Activated CD8-positive, alpha-beta T cell treated with anti-CD3 and anti-CD28 coated beads, Interleukin-2, amount 10 ng/mL, durations not matched to agents 7 days and 5 days (primary cell): ENCODE data around the gene NEUROG1. TPM values are rescaled to one million over a fixed set of nuclear protein-coding genes. Genes with fewer than 3 reads are reported as not detected.
"Not testable (repeated sequence)": the region's sequence is repeated elsewhere in the genome, so short reads cannot be mapped to it uniquely, and the experiment has no call there.

Experiments used
- ATAC-seq: fragments of 150-1000 bp; cut with Tn5 transposase; one replicate; pipeline ENCODE4 v1.10.0; 2021; ENCODE audit warnings: moderate library complexity
- CTCF ChIA-PET: fragments of 350-600 bp; sonication (Branson Sonifier 250); formaldehyde crosslinking; loops from one replicate; lab custom pipeline; 2021; ENCODE audit warnings: antibody characterized with exemption; lab: Charles Lee
- POLR2A ChIA-PET: fragments of 350-600 bp; sonication (Branson Sonifier 250); formaldehyde crosslinking; loops from one replicate; lab custom pipeline; 2021; ENCODE audit warnings: antibody characterized with exemption; lab: Charles Lee
- DNase-seq: peaks from one replicate; pipeline ENCODE4 v3.0.0-alpha.2; 2020
- H3K27ac Mint-ChIP-seq: one replicate; pipeline ENCODE4 v1.8.0; 2021; ENCODE audit warnings: mild to moderate bottlenecking, mixed read lengths
- H3K27me3 Mint-ChIP-seq: one replicate; pipeline ENCODE4 v1.8.0; 2021; ENCODE audit warnings: low read depth, mixed read lengths
- H3K36me3 Mint-ChIP-seq: one replicate; pipeline ENCODE4 v1.8.0; 2021; ENCODE audit warnings: low read depth, mixed read lengths
- H3K4me1 Mint-ChIP-seq: one replicate; pipeline ENCODE4 v1.8.0; 2021; ENCODE audit warnings: low read depth, mixed read lengths
- H3K4me3 Mint-ChIP-seq: one replicate; pipeline ENCODE4 v1.8.0; 2021; ENCODE audit warnings: mild to moderate bottlenecking, mixed read lengths
- H3K9me3 Mint-ChIP-seq: one replicate; pipeline ENCODE4 v1.8.0; 2022; ENCODE audit warnings: mixed read lengths; ENCODE audit not compliant: insufficient read depth
- total RNA-seq, 2 experiments: library from RNA; stranded (reverse); gene quantifications; one replicate each; pipeline ENCODE4 v1.2.3, GENCODE V29; 2021

NEUROG1 gene
- total RNA-seq, 2 experiments from 2014 or later = not detected

GRCh38 chr5:135505973-135506372 is 29.8 kb downstream of the NEUROG1 start:
- ChIA-PET POLR2A (no interaction called here), CTCF (no interaction called here)
- ATAC-seq (no peak), DNase-seq (no peak)
- Mint-ChIP-seq H3K4me3 (no peak overlapping the region), H3K27me3 (peaks cover 43% of the 10 kb centered on the region), H3K4me1 (no peaks in the 10 kb centered on the region), H3K36me3 (no peaks in the 10 kb centered on the region), H3K27ac (no peak overlapping the region), H3K9me3 (no peaks in the 10 kb centered on the region)

- ATAC-seq (no peak), DNase-seq (no peak)
- H3K9me3 Mint-ChIP-seq = no peaks in the 10 kb centered on the region
- no peaks in the 10 kb centered on the region for H3K4me1 Mint-ChIP-seq
- H3K27ac Mint-ChIP-seq = no peak overlapping the region
- CTCF ChIA-PET = no interaction called here
- peaks cover 27% of the 10 kb centered on the region for H3K27me3 Mint-ChIP-seq
- no peak overlapping the region for H3K4me3 Mint-ChIP-seq
- no peaks in the 10 kb centered on the region for H3K36me3 Mint-ChIP-seq
- POLR2A ChIA-PET = no interaction called here
These were observed 31.4 kb downstream of the NEUROG1 start for GRCh38 chr5:135504376-135504775.

- ATAC-seq = no peak
- Mint-ChIP-seq H3K36me3 (no peaks in the 10 kb centered on the region), H3K9me3 (no peaks in the 10 kb centered on the region), H3K4me1 (no peaks in the 10 kb centered on the region), H3K4me3 (no peak overlapping the region), H3K27me3 (peaks cover 22% of the 10 kb centered on the region), H3K27ac (no peak overlapping the region)
- CTCF ChIA-PET = interaction anchor here (1.5 kb wide), 1 partner anchor 57 kb away, joined by 3 read pairs; no protein-coding TSS in a partner anchor
- DNase-seq = no peak
- POLR2A ChIA-PET = no interaction called here
These were observed 31.9 kb downstream of the NEUROG1 start for GRCh38 chr5:135503871-135504270.

DNA sequence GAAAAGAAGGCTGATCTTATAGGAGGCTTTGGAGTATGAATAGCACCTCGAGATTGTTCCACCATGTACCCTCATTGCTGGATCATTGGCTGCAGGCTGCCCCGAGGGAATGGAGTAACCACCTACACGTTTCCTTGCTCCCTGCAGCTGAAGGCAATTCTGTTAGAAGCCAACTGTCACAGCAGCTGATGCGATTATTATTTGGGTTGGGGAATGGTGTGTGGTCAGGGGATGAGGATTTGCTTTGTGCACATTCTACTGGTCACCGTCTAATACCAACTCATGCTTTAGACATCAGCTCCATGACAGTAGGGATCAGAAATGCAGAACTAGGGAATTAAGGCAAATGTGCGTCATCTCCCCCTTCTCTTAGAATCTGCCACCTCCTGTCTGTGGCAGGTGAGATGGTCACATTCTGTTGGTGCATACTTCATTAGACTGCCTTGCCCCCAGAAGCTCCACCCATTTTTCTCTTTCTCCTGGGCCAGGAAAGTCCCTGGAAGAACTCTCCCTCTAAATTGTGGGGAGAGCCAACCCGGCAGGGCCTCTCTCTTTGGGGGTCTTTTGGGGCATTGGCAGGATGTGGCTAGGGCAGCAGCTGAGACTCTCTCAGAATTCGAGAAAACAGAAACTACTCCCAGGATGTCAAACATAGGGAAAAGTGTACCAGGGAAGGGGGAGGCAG is 32.8 kb downstream of the NEUROG1 start:
- no peak for DNase-seq
- Mint-ChIP-seq H3K4me1 (no peaks in the 10 kb centered on the region), H3K4me3 (no peak overlapping the region), H3K36me3 (no peaks in the 10 kb centered on the region), H3K27ac (no peak overlapping the region), H3K9me3 (no peaks in the 10 kb centered on the region), H3K27me3 (peaks cover 17% of the 10 kb centered on the region)
- POLR2A ChIA-PET = no interaction called here
- CTCF ChIA-PET = interaction anchor here (1.5 kb wide), 1 partner anchor 58 kb away, joined by 3 read pairs; no protein-coding TSS in a partner anchor
- ATAC-seq = no peak

DNA sequence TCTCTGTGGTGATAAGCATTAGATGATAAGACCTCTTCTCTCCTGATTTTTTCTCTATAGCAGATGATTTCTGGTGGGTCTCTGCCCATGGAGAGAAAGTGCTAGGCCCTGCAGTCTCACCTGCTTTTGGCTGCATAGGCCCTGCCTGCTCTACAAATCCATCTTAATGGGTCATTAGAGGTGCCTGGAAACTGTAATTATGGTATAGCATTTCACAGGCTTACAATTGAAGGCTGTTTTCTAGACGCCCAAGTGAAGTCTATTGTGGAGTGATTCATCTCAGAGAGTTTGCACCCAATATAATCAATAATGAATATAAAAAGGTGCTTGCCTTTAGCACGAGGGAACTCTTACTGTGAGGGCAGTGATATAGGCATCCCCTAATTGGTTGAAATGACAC is 33.8 kb downstream of the NEUROG1 start:
- H3K4me1 Mint-ChIP-seq = no peaks in the 10 kb centered on the region
- no peaks in the 10 kb centered on the region for H3K9me3 Mint-ChIP-seq
- no peak overlapping the region for H3K4me3 Mint-ChIP-seq
- H3K36me3 Mint-ChIP-seq = no peaks in the 10 kb centered on the region
- DNase-seq (no peak), ATAC-seq (no peak)
- ChIA-PET CTCF (no interaction called here), POLR2A (no interaction called here)
- H3K27ac Mint-ChIP-seq = no peak overlapping the region
- H3K27me3 Mint-ChIP-seq = peaks cover 14% of the 10 kb centered on the region

- DNase-seq (no peak), ATAC-seq (no peak)
- Mint-ChIP-seq H3K4me3 (no peak overlapping the region), H3K27ac (no peak overlapping the region), H3K36me3 (no peaks in the 10 kb centered on the region), H3K27me3 (peaks cover 26% of the 10 kb centered on the region), H3K9me3 (no peaks in the 10 kb centered on the region), H3K4me1 (no peaks in the 10 kb centered on the region)
- ChIA-PET CTCF (no interaction called here), POLR2A (no interaction called here)
These were observed 37.1 kb downstream of the NEUROG1 start for GRCh38 chr5:135498637-135498995.

DNA sequence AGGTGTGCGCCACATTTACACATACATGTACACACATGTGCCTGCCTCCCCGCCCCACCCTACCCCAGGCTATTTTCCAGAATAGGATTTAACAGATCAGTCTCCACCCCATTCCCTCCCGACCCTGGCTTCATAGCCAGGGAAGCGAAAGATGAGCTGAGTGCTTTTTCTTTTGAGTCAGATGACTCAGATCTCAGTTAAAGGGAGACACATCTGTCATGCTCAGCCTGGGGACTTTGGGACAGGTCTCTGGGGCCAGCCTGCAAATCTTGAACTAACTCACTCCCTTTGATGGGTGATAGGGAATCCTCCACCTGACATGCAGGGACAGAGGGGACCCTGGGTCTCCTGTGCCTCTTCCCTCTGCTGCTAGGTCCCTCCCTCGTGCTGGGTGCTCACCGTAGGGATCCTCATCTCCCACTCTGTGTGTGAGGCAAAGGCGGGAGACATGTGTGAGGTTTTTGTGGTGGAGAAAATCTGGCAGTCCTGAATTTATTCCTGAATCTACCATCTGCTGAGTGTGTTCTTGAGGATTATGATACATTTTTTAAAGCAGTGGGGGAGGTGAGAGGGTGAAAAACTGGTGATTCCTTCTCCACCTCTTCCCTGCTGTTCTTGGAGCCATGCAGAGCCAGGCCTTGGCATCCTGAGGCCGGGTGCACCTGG is 37.7 kb downstream of the NEUROG1 start:
- ChIA-PET CTCF (no interaction called here), POLR2A (no interaction called here)
- H3K27ac Mint-ChIP-seq = no peak overlapping the region
- H3K9me3 Mint-ChIP-seq = no peaks in the 10 kb centered on the region
- no peak overlapping the region for H3K4me3 Mint-ChIP-seq
- H3K27me3 Mint-ChIP-seq = peaks cover 29% of the 10 kb centered on the region
- H3K4me1 Mint-ChIP-seq = no peaks in the 10 kb centered on the region
- no peaks in the 10 kb centered on the region for H3K36me3 Mint-ChIP-seq
- DNase-seq (no peak), ATAC-seq (no peak)

- POLR2A ChIA-PET, H3K4me1 Mint-ChIP-seq, DNase-seq, H3K9me3 Mint-ChIP-seq, ATAC-seq, H3K36me3 Mint-ChIP-seq, H3K4me3 Mint-ChIP-seq, CTCF ChIA-PET, H3K27ac Mint-ChIP-seq: not testable (repeated sequence)
- peaks cover 51% of the 10 kb centered on the region for H3K27me3 Mint-ChIP-seq
These were observed 40.2 kb downstream of the NEUROG1 start for GRCh38 chr5:135495531-135495930.

- H3K27me3 Mint-ChIP-seq = peaks cover 63% of the 10 kb centered on the region
- ChIA-PET POLR2A (interaction anchor here (1.2 kb wide), 1 partner anchor 11 kb away, joined by 3 read pairs; no protein-coding TSS in a partner anchor), CTCF (no interaction called here)
- no peak overlapping the region for H3K4me3 Mint-ChIP-seq
- DNase-seq (no peak), ATAC-seq (no peak)
- H3K27ac Mint-ChIP-seq = no peak overlapping the region
- peaks cover 2% of the 10 kb centered on the region for H3K36me3 Mint-ChIP-seq
- no peaks in the 10 kb centered on the region for H3K9me3 Mint-ChIP-seq
- peaks cover 7% of the 10 kb centered on the region for H3K4me1 Mint-ChIP-seq
These were observed 41.6 kb downstream of the NEUROG1 start for GRCh38 chr5:135494196-135494595.

DNA sequence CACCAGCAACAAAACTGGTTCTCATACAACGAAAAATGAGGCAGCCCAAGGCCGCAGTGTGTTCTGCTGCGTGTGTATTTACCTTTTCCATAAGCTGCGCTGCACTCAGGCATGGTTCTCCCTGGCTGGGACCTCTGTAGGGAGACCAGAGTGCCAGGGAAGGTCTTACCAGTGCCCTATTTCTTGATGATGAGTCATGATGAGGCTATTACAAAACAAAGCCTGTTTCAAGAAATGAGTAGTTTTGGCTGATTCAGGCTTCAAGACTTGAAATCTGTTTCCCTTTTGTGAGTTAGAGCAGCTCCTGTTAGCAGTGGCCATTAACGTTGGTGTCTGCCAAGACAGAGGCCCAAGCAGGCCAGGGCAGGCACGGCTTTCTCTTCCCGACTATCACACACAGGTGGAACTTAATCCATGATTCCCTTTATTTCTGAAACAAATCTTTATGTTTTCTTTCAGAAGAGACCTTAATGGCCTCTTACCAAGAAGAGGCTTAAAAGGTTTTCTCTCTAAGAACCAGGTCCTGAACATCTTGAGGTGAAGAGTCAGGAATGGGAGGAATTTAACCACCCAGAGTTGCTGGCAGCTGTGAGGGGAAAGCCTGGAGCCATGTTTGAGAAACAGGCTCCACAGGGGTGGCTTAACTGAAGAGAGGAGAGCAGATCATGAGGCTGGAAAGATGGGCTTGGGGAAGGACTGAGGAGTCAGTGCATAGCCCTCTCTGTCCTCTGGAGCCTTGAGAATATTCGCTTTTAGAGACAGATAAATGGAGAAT is 42.2 kb downstream of the NEUROG1 start:
- ATAC-seq (no peak), DNase-seq (no peak)
- peaks cover 2% of the 10 kb centered on the region for H3K36me3 Mint-ChIP-seq
- H3K27me3 Mint-ChIP-seq = peaks cover 64% of the 10 kb centered on the region
- H3K4me1 Mint-ChIP-seq = peaks cover 7% of the 10 kb centered on the region
- no peak overlapping the region for H3K4me3 Mint-ChIP-seq
- ChIA-PET POLR2A (interaction anchor here (1.2 kb wide), 1 partner anchor 11 kb away, joined by 3 read pairs; no protein-coding TSS in a partner anchor), CTCF (no interaction called here)
- no peak overlapping the region for H3K27ac Mint-ChIP-seq
- H3K9me3 Mint-ChIP-seq = no peaks in the 10 kb centered on the region

DNA sequence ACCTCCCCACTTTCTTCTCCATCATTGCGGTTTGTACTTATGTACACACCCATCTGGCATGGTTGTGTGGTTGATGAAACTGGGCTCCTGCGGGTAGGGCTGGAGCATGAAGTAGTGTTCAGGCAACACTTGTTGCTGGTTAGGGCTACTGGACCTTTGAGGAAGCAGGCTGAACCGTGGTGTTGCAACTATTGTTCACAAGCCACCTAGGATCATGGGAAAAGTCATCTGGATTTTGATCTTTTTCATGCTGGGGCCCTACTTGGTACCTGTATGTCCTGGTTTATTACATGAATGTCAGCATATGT is 43.5 kb downstream of the NEUROG1 start:
- ATAC-seq (no peak), DNase-seq (no peak)
- Mint-ChIP-seq H3K27ac (no peak overlapping the region), H3K4me1 (peaks cover 7% of the 10 kb centered on the region), H3K27me3 (peaks cover 78% of the 10 kb centered on the region), H3K36me3 (peaks cover 2% of the 10 kb centered on the region), H3K9me3 (no peaks in the 10 kb centered on the region), H3K4me3 (no peak overlapping the region)
- ChIA-PET CTCF (no interaction called here), POLR2A (no interaction called here)
